IMR-90 (cell line): ENCODE measurements around the gene ATP10A. TPM values are rescaled to one million over a fixed set of nuclear protein-coding genes. Genes with fewer than 3 reads are reported as not detected.
A peak's percentile ranks its signal among the peaks of the same experiment; 100 is the strongest.

Experiments used
- BHLHE40 ChIP-seq: fragments of 150-350 bp; IDR thresholded peaks from 2 replicates; pipeline ENCODE4 v1.6.1; 2016; ENCODE audit warnings: mild to moderate bottlenecking, low read depth, low read length
- CEBPB ChIP-seq: IDR thresholded peaks from 2 replicates; pipeline ENCODE4 v1.6.1; 2012; ENCODE audit warnings: low read depth, low read length, improper control_type of control experiment
- CTCF ChIP-seq: conservative IDR thresholded peaks from 2 replicates; pipeline ENCODE4 v1.5.1; 2012; ENCODE audit warnings: mild to moderate bottlenecking, low read depth, low read length, improper control_type of control experiment
- NFE2L2 ChIP-seq: fragments of 150-350 bp; IDR thresholded peaks from 2 replicates; pipeline ENCODE4 v1.6.1; 2016; ENCODE audit warnings: low read depth, mild to moderate bottlenecking, low read length
- POLR2A ChIP-seq: IDR thresholded peaks from 2 replicates; pipeline ENCODE4 v1.6.1; 2012; ENCODE audit warnings: mild to moderate bottlenecking, low read depth, low read length
- RAD21 ChIP-seq: IDR thresholded peaks from 2 replicates; pipeline ENCODE4 v1.6.1; 2012; ENCODE audit warnings: low read length, improper control_type of control experiment
- SMC3 ChIP-seq: fragments of 150-350 bp; IDR thresholded peaks from 2 replicates; pipeline ENCODE4 v1.6.1; 2016; ENCODE audit warnings: low read depth, mild to moderate bottlenecking, antibody characterized with exemption, low read length, moderate library complexity
- polyA plus RNA-seq, 3 experiments: library from polyadenylated mRNA; depleted of rRNA; stranded (reverse); fragments of >200 nt; gene quantifications; 2 replicates each; pipeline ENCODE4 v1.2.3, GENCODE V29; 2012; ENCODE audit warnings: low replicate concordance in 1 of 3
- total RNA-seq: library from RNA; depleted of rRNA; stranded (reverse); fragments of >200 nt; gene quantifications from 2 replicates; pipeline ENCODE4 v1.2.3, GENCODE V29; 2012

The ATP10A gene
- total and polyA plus RNA-seq, 2 of the 4 experiments (the other 2 are of a cell fraction), result 13.8 to 16.0 TPM

GRCh38 chr15:25775317-25775912, 87.7 kb downstream of the ATP10A start (continued):
- no peak for TF ChIP-seq CTCF
- TF ChIP-seq SMC3, result no peak
- peak; percentile 56; the same call in 1 of the 2 replicates for TF ChIP-seq NFE2L2
- no peak for TF ChIP-seq RAD21
- no peak for TF ChIP-seq CEBPB
- 0 out of 2 replicates have a peak, but pooled peaks have one; percentile 6 for TF ChIP-seq POLR2A
- TF ChIP-seq BHLHE40, result peak; percentile 98
